ENCODE data around the gene SH3PXD2B.

GRCh38 chr5:172436078-172436878 is 18.0 kb downstream of the SH3PXD2B start:
- TF ChIP-seq CTCF (IDR thresholded peaks at IDR 0.05) = no peak
- TF ChIP-seq CREB1 (CRISPR knock-in tag; IDR thresholded peaks at IDR 0.05) = no peak
